Frontal cortex (tissue), 4 donors: ENCODE data around the gene SMIM31. TPM values are rescaled to one million over a fixed set of nuclear protein-coding genes. Genes with fewer than 3 reads are reported as not detected.

Experiments used
- DNase-seq, 2 donors: peaks; one replicate each; pipeline ENCODE4 v3.0.0; 2012; ENCODE audit warnings: low spot score in 2 of 2
- FAIRE-seq: peaks from 2 replicates; lab custom pipeline; 2012; peaks lifted over from hg19 to GRCh38; lab: Jason Lieb, UNC
- total RNA-seq: library from RNA; depleted of rRNA; stranded (reverse); fragments of >200 nt; gene quantifications from one replicate; pipeline ENCODE4 v1.2.3, GENCODE V29; 2014
- donor health status: control.
- donor health status: control.
- donor health status: control.

SMIM31 gene
- not detected for total RNA-seq

DNA sequence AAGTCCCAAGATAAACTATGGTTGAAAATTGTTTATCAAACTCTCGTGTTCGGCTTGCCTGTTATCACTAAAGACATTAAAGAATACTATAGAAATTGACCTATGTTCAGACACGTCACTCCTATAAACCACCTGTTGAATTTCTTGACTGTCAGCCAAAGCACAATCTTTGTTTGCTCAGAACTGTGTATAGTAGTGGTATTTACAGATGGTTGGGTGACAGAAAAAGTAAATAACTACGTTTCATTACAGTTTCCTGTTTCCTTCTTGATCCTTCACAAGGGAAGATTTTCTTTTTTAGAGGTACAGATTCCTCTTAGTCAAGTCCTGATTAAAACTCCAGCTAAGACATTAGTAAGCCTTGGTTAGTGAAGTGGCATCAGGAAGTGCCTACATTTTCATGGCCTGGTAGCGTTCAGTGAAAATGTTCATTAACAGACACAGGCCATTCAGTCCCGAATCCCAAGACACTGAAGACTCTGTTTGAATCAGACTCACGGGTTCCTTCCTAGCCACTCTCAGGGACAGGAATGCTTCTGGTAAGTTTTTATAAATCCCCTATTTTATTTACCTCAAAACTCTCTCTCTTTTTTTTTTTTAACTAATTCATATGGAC lies at the start of gene SMIM31:
TSS of gene SMIM31 (plus strand) at position 259 of the 616 bp plus-strand sequence. CDS start 16,313 bp downstream, outside the sequence.
- no peak for DNase-seq
- no peak for FAIRE-seq

DNA sequence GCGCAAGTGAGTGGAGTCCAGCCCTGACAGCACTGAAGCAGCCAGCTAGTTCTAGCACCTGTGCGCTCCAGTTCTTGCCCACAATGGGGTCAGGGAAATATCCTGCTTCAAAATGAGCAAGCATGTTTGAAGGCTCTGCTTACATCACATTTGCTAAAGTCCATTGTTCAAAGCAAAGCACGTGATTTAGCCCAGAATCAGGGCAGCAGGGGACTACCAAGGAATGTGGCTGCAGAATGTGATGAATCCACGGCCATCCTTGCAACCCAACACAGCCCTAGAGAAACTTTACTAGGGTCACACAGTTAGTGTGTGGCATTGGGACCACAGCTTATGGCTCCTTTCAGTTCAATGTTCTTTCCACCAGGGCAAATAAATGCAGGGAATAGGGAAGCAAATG lies 47.3 kb upstream of the SMIM31 start:
- FAIRE-seq = no peak
- no peak for DNase-seq

DNA sequence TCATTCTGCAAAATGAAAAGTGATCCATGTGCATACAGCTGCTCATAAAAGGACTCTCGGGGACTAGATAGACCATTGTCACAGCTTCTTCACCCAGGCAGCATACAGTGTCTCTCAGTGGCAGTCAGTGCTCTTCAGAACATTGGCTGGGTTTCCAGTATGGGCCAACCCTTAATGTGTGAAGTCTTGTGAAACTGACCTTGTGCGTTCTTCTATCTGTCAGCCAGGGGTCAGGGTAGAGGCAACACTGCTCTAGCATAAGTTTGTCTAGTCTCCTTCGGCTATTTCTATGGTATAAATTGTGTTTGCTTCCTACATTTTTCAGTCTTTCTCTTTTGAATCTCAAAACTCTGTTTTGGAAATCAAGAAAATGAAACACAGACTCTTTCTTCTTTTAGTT lies 37.0 kb upstream of the SMIM31 start:
- FAIRE-seq (no peak), DNase-seq (no peak)

DNA sequence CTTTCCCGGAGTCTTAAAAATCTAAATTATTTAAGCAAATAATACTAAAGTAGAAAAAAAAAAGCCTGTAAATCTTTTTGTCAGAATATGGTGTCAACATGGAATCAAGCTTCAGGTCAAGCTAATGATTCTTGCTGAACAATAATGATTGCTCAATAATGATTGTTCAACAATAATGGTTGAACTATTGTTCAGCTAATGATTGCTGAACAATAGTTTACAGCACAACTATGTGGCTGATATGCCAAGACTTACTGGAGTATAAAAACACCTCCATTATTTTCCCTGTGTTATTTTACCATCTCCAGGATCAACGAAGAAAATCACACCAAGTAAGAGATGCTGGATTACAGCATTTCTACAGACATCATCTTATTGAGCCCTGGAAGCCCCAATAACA lies 35.1 kb upstream of the SMIM31 start:
- FAIRE-seq = no peak
- no peak for DNase-seq

DNA sequence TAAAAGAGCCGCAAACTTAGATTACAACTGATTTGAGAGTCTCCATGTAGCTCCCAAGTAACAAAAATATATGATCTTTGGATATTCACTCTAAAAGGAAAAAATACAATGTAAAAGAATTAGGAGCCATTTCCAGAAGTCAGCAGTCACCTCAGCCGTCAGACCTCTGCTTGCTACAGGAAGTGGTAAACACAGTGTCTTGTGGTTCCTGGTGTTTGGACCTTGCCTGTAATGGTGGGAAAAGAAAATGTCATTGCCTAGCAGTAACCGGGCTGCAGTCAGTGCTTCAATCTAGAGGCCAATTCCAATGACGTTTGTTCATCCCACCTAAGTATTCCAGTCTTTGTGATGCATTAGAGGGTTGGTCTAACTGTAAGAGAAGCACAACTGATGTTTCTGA lies 28.9 kb upstream of the SMIM31 start:
- DNase-seq = no peak
- FAIRE-seq = no peak

DNA sequence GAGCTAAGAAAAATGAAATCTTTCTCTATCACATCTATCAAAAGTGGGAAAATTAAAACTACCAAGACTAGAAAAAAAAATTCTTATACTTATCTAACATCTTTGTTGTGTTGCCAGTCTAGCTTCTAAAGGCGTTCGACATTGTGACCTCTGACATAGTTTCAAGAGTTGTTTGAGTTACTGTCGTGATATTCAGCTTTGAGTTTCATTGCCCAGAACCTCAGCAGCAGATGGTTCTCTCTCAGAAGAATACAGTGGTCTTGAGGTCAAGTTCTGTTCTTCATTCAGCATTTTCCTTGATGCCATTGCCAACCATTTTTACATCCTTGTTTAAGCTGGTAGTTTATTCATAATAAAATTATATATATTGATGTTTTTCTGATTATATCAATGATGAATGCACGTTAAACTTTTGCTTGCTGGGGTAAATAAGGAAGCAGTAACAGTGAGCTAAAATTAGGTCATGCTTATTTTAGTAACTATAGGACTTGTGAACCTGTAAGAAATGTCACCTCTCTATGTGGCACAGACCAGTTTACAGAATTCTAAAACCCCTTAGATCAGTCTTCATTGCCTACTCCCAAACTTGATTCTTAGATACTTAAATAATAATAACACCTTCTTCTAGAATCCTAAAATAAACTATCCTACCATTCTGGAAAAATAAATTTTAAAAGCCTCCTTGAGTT lies 23.1 kb upstream of the SMIM31 start:
- FAIRE-seq = no peak
- DNase-seq = no peak

DNA sequence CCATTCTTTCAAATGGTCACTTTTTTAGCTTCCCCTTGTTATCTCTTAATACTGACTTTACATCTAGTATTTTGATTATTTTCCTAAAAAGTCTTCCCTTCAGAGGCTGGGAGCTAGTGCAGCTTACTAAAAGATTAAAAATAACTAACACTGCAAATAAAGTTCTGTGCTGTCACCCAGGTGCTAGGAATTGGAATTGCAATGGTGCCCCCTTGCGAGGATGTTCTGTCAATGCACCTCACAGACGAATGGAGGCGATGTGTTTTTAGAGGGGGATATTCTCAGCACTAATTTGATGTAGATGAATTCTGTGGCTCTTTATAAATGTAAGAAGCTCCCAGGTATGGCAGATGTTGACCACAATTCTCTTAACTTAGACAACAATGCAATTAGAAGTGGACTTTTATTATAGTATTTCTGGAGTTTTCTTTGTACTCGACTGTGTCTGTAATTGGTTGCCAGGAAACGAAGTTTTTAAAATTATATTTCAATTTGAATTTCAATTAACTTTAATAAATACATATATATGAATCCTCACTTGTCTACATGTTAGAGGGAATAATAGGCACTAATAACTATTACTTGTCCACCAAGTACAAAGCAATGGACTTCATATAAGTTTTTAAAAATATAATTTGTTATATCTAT lies 22.0 kb upstream of the SMIM31 start:
- peak; percentile 72 for FAIRE-seq
- peak in 1 of 2 donors; percentile 29 for DNase-seq

DNA sequence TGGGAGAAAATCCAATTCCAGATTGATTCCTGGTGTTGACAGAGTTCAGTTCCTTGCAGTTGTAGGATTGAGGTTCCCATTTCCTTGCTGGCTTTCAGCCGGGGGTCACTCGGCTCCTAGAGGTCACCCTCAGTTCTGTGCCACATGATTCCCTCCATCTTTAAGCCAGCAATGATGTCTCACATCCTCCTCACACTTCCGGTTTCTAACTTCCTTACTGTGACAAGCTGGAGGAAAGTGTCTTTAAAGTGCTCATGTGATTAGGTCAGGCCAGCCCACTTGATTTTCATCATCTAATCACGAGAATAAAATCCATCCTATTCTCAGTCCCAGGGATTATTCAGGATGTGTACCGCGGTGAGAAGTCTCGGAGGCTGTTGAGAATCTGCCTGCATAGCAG lies 19.4 kb upstream of the SMIM31 start:
- DNase-seq (no peak), FAIRE-seq (no peak)

DNA sequence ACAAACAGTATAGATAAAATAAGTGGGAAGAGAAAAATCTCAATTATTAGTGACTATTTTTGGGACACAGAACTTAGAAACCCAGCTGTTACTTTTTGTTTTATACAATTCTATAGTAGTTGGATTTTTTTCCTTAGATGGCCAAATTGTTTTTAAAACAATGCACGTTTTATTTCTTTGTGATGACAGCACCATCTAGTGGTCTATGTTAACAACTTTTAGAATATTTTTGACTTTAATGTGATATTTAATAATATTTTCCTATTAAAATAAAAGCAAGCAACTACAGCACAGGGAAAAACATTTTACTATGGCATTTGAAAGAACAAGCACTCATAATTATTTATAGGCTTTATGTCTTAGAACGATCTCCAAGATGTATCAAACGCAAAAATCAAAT lies 5.6 kb upstream of the SMIM31 start:
- FAIRE-seq = peak; percentile 96
- DNase-seq = peak; percentile 17 to 42

DNA sequence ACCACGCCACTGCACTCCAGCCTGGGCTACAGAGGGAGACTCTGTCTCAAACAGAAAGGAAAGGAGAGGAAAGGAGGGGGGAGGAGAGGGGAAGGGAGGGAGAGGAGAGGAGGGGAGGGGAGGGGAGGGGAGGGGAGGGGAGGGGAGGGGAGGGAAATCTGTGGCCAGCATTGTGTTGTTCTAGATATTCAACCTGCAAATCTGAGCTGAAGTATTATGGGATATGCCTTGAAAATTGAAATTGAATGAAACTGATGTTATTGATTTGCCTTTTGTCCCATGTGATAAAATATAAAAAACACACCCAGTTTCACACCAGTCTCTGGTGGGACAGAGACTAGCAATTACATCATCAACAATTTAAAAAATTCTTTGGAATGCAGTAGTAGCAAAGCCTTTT lies 1.5 kb downstream of the SMIM31 start:
- DNase-seq = no peak
- FAIRE-seq = no peak

DNA sequence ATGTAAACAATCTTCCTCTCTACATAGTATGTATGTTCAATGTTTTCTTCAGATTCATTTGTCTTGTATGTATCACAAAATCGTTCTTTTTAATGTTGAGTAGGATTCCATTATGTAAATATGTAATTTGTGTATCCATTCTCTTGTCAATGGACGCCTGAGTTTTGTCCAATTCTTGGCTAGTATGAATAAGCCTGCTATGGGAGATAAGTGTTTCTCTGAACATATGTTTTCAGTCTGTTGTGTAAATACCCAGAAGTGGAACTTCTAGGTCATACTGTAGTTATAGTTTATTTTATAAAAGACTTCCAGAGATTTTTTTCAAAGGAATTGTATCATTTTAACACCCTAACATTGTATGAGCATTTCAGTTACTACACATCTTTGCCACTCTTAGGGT lies 2.8 kb downstream of the SMIM31 start:
- FAIRE-seq (no peak), DNase-seq (no peak)

DNA sequence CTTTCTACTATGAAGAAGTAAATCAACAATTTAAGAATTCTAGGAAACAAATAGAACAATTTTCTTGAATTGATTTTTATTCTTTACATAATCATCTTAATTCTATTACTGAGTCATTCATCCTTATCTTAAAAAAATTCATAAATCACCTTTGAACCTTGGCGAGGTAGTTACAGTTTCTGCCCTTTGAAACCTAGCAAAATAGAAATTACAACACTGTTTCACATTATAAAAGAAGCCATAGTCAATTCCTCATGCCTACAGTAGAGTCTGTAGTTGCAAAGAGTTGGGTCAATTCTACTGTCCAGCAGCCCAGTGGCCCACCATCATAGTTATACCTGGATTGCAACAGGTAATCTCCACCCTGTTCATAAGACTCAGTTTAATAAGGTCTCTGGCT lies 7.3 kb downstream of the SMIM31 start:
- DNase-seq (no peak), FAIRE-seq (no peak)

DNA sequence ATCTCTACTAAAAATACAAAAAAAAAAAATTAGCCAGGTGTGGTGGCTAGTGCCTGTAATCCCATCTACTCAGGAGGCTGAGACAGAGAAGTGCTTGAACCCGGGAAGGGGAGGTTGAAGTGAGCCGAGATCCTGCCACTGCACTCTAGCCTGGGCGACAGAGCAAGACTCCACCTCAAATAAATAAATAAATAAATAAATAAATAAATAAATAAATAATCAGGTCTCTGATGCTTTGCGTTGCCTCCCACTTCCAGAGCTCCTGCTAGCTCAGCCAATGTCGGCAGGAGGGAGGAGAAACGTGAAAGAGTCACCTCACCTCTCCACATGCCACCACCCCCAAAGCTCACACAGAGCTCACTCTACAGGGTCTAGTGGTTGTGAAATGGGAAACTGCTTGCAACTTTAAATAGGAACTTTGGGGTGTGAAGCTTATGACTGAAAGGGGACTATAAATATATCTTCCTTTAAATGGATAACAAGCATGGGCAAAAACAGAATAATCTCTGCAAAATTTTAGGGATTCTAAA lies 7.9 kb downstream of the SMIM31 start:
- FAIRE-seq (no peak), DNase-seq (no peak)

DNA sequence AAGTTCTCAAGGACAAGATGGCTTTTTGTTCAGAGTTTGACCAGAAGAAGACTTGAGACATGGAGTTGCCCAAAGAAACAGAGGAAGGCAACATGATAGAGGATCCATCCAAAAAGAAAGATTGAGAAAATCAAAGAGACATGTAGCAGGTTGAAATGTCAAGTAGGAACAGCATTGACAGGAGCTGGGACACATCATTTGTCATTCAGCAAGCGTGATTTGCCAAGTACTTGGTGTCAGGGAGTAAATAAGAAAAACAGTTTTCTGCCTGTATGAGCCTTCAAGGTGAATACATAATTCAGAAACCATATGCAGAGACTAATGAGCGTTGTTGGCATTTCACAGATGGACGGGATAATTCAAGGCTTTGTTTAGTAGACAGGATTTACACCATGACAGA lies 11.2 kb downstream of the SMIM31 start:
- DNase-seq = no peak
- no peak for FAIRE-seq

DNA sequence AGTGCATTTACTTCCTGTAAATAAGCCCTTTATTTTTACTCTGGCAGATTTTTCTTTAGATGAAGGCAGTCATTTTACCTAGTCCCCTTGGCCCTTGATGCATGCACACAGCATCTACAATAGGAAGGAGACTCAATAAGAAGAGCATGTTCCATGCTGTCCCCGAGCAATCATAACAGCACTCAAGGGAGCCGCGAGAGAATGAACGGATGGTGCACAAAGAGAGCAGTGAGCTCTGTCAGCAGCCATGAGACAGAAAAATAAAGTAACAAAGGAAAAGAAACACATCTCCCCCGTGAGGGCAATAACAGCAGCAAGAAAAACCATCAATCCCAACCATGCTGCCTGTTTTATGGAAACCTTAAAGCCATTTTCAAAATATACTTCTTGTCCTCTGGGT lies 11.9 kb downstream of the SMIM31 start:
- no peak for FAIRE-seq
- DNase-seq = no peak

DNA sequence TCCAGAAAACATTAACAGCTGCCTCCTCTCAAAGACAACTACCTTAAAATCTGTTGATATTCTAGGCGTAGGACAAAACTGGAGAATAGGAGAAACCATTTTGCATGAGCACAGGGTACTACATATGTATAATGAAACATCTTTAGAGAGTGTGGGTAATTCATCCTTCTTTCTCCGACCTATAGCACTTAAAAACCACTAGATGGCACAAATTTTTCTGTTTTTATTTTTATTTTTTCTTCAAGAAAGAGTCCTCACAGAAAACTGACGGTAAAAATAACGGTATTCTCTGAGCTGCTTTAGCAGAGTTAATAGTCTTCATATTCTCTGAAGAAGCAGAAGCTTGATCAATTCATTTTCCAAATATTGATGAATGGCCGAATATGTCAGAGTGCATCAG lies 14.6 kb downstream of the SMIM31 start:
- DNase-seq (no peak), FAIRE-seq (no peak)

DNA sequence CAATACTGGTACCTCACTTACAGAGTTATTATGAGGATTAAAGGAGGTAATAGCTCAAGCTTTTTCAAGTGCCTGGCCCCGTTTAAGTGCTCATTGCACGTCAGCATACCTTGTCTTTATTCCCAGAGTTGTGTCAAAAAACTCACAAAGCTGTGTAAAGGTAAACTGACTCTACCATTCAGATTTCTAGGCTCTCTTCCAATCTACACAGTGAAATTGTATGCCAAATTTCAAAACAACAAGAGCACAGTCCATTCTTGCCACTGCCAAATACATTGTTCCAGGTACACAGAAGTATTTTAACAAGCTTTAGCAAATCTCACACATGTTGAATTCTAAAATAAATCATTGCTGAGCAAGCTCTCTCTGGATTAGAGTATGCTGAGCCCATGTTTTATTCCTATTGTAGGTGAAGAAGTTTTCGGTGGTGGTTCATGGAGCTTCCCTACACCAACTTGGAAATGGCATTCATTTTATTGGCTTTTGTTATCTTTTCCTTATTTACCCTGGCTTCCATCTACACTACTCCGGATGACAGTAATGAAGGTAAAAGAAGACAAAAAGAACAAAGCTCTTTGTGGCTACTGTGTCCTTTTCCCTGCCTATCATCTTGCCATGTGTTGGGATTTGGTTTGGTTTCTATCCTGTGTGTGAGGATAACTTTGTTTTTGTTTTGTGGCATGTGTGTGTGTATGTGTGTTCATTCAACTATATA lies 16.2 kb downstream of the SMIM31 start:
- DNase-seq = no peak
- FAIRE-seq = no peak

DNA sequence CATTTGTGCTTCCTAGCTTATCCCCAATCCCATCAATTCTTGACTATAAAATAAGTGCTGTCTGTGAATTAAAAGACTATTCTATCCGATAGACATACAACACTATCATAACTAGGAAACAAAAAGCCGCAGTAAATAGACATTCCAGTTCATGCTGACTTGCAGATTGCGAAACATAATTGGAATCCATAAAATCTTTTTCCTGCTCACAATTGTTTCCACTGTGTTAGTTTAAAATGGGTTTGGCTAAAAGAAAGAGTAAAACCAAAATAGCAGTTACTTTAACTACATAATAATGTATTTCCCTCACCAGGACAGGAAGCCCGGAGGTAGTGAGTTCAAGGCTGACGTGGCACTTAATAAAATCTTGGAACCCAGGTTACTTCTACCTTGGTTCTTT lies 17.2 kb downstream of the SMIM31 start:
- FAIRE-seq (no peak), DNase-seq (no peak)

DNA sequence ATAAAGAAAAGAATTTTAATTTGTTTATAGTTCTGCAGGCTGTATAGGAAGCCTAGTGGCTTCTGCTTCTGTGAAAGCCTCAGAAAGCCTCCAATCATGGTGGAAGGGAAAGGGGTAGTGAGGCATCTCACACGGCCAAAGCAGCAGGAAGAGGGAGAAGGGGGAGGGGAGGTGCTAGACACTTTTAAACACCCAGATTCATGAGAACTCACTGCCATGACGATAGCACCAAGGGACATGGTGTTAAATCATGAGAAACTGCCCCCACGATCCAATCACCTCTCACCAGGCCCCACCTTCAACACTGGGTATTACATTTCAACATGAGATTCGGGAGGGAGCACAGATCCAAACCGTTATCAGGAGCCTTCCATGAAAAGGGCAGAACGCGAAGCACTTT lies 18.1 kb downstream of the SMIM31 start:
- no peak for DNase-seq
- no peak for FAIRE-seq

DNA sequence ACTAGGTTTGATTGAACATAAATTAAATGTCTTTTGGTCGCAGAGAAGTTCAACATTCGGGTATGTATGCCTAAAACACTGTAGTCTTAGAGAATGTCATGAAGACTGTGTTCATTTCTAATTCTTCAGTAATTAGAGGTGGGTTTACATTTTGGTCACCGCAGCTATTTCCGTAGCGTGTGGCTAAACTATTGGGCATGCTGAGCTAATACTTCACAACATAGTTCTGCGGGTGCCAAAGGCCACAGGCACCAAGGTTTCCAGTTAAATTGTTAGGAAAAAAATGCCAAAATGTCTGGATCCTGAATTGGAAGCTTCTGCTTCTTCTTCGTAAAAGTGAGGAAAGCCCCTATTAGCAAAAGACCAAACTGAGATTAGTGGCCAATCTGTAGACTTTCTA lies 25.1 kb downstream of the SMIM31 start:
- DNase-seq (no peak), FAIRE-seq (no peak)

DNA sequence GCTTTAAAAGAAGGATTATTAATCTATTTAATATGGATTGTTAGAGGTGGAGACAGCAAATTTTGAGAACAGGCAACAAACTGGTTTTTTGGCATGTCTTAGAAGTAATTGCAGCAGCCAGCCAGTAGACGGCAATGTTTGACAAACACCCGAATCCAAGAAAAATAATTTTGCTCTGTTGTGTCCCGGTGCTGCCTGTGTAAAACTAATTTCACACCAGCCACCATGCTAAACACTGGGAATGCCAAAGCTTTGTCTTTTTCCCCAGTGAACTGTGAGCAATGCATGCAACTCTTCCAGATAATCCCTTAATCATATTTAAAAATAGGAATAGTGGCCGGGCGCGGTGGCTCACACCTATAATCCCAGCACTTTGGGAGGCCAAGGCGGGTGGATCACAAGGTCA lies 25.9 kb downstream of the SMIM31 start:
- FAIRE-seq = no peak

More for the DNA sequence above, 25.9 kb downstream of the SMIM31 start:
- DNase-seq = peak in 1 of 2 donors; percentile 29
